ENCODE measurements around the gene TLE2. TPM values are rescaled to one million over a fixed set of nuclear protein-coding genes. Genes with fewer than 3 reads are reported as not detected.

The TLE2 gene
- total RNA-seq, 1 experiment from 2014 or later, result 35.6 TPM

DNA sequence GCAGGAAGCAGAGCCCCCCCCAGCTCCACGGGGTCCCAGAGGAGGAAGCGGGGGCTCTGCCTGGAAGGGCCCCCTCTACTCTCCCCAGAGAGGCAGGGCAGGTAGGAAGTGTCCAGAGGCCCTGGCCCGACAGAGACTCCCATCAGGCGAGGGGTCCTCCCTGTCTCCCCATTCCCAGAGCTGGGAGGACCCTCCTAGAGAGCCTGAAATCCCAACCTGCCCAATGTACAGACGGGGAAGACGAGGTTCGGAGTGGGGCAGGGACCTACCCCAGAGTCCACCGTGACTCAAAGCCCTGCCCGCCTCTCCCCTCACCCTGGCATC is 1.1 kb downstream of the TLE2 start:
- BruUV-seq (replicated peaks), result no TSS peak
- H3K9me3 ChIP-seq (ENCODE audit: control insufficient read depth in 1 of 2, insufficient read depth in 1 of 2, low read depth in 1 of 2, low read length in 2 of 2), result no peaks in the 10 kb centered on the region
- peak overlapping the region; percentile 64 to 71 for H3K4me3 ChIP-seq (replicated peaks in 1 of 2; ENCODE audit: low read depth in 1 of 2, low read length in 2 of 2)
- no peak overlapping the region for H3K9ac ChIP-seq (ENCODE audit: low read length)
- ChIA-PET POLR2A (no interaction called here), RAD21 (ENCODE audit: low non-redundant PET in 1 of 2, low total read pairs in 2 of 2, uncharacterized antibody in 2 of 2, unreplicated experiment in 2 of 2) (no interaction called here), CTCF (interaction anchor here (1.5 kb wide), 1 partner anchor 9 kb away, joined by 4 read pairs; no protein-coding TSS in a partner anchor)
- no peaks in the 10 kb centered on the region for H3K36me3 ChIP-seq (ENCODE audit: control insufficient read depth in 1 of 2, insufficient read depth in 2 of 2, low read length in 2 of 2)
- no peaks in the 10 kb centered on the region; the same call in 1 of the 2 replicates for H3K27me3 ChIP-seq (ENCODE audit: insufficient read depth, low read length)
- intact Hi-C loops (cut with micrococcal nuclease), result no loop called here
- H3K9me2 ChIP-seq (ENCODE audit: insufficient read depth), result no peaks in the 10 kb centered on the region
- peaks cover 0 to 18% of the 10 kb centered on the region in 2 experiments; a peak in 2 of 4 replicates for H3K4me1 ChIP-seq (ENCODE audit: control insufficient read depth in 1 of 2, insufficient read depth in 2 of 2, low read length in 2 of 2)
- no peak overlapping the region for H3K27ac ChIP-seq (ENCODE audit: low read depth, low read length)
- no peak overlapping the region for H2AFZ ChIP-seq (ENCODE audit: low read depth, low read length, poor library complexity, severe bottlenecking)
- no peaks in the 10 kb centered on the region for H4K20me1 ChIP-seq (ENCODE audit: insufficient read depth)
- DNase-seq (ENCODE audit: low read depth, low spot score), result no peak
- no peak for ATAC-seq
- H3K4me2 ChIP-seq (ENCODE audit: low read length), result peak overlapping the region; percentile 79
- no peaks in the 10 kb centered on the region for H3K79me2 ChIP-seq (ENCODE audit: insufficient read depth, low read length)
- TF ChIP-seq SIN3A (IDR thresholded peaks at IDR 0.05; ENCODE audit: low read depth), result no peak

DNA sequence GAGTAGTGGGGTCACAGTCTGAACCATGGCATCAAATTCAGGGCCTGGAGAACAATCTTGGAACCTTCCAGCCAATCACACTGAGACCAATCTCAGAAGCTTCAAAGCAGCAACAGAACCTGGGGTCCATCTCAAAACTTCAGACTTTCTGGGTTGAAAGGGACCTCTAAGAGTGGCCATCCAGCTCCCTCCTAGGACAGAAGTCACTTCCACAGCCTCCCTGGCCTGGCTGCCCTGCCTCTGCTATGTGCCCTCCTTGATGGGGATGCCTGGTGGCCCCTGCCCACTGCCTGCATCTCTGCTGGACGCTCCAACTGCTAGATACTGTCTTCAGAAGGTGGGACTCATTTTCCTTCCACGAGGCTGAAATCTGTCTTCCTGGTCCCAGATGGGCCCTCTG is 1.8 kb downstream of the TLE2 start:
- peaks cover 0 to 18% of the 10 kb centered on the region in 2 experiments; a peak in 2 of 4 replicates for H3K4me1 ChIP-seq (ENCODE audit: control insufficient read depth in 1 of 2, insufficient read depth in 2 of 2, low read length in 2 of 2)
- H2AFZ ChIP-seq (ENCODE audit: low read depth, low read length, poor library complexity, severe bottlenecking), result no peak overlapping the region
- H3K27ac ChIP-seq (ENCODE audit: low read depth, low read length), result no peak overlapping the region
- H3K27me3 ChIP-seq (ENCODE audit: insufficient read depth, low read length), result no peaks in the 10 kb centered on the region; the same call in 1 of the 2 replicates
- no peak overlapping the region for H3K4me3 ChIP-seq (replicated peaks in 1 of 2; ENCODE audit: low read depth in 1 of 2, low read length in 2 of 2)
- no peaks in the 10 kb centered on the region for H3K9me3 ChIP-seq (ENCODE audit: control insufficient read depth in 1 of 2, insufficient read depth in 1 of 2, low read depth in 1 of 2, low read length in 2 of 2)
- ATAC-seq, result no peak
- no peak for DNase-seq (ENCODE audit: low read depth, low spot score)
- TF ChIP-seq SIN3A (IDR thresholded peaks at IDR 0.05; ENCODE audit: low read depth) (no peak), POLR2A (IDR thresholded peaks at IDR 0.05; ENCODE audit: borderline replicate concordance, extremely low read depth, insufficient read depth, insufficient read length) (no peak), SRF (IDR thresholded peaks at IDR 0.05; ENCODE audit: low read depth) (no peak), EZH2phosphoT487 (IDR thresholded peaks at IDR 0.05; ENCODE audit: borderline replicate concordance) (no peak), FOSL1 (IDR thresholded peaks at IDR 0.05; ENCODE audit: low read depth) (no peak), ZNF274 (IDR thresholded peaks at IDR 0.05; ENCODE audit: low read depth, low read length) (no peak), YY1 (IDR thresholded peaks at IDR 0.05; ENCODE audit: extremely low read depth, insufficient replicate concordance, low read depth, low read length) (no peak), EZH2 (IDR thresholded peaks at IDR 0.05) (no peak)
- TF ChIP-seq, protein P1, sequence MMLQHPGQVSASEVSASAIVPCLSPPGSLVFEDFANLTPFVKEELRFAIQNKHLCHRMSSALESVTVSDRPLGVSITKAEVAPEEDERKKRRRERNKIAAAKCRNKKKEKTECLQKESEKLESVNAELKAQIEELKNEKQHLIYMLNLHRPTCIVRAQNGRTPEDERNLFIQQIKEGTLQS (IDR thresholded peaks at IDR 0.05), result no peak
- TF ChIP-seq, protein P2, sequence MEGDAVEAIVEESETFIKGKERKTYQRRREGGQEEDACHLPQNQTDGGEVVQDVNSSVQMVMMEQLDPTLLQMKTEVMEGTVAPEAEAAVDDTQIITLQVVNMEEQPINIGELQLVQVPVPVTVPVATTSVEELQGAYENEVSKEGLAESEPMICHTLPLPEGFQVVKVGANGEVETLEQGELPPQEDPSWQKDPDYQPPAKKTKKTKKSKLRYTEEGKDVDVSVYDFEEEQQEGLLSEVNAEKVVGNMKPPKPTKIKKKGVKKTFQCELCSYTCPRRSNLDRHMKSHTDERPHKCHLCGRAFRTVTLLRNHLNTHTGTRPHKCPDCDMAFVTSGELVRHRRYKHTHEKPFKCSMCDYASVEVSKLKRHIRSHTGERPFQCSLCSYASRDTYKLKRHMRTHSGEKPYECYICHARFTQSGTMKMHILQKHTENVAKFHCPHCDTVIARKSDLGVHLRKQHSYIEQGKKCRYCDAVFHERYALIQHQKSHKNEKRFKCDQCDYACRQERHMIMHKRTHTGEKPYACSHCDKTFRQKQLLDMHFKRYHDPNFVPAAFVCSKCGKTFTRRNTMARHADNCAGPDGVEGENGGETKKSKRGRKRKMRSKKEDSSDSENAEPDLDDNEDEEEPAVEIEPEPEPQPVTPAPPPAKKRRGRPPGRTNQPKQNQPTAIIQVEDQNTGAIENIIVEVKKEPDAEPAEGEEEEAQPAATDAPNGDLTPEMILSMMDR (IDR thresholded peaks at IDR 0.05 in 2 of 3, conservative IDR thresholded peaks at IDR 0.05 in 1 of 3; ENCODE audit: borderline replicate concordance in 1 of 3, insufficient read depth in 1 of 3, low read depth in 2 of 3, low read length in 2 of 3), result no peak
- TF ChIP-seq, protein P3, sequence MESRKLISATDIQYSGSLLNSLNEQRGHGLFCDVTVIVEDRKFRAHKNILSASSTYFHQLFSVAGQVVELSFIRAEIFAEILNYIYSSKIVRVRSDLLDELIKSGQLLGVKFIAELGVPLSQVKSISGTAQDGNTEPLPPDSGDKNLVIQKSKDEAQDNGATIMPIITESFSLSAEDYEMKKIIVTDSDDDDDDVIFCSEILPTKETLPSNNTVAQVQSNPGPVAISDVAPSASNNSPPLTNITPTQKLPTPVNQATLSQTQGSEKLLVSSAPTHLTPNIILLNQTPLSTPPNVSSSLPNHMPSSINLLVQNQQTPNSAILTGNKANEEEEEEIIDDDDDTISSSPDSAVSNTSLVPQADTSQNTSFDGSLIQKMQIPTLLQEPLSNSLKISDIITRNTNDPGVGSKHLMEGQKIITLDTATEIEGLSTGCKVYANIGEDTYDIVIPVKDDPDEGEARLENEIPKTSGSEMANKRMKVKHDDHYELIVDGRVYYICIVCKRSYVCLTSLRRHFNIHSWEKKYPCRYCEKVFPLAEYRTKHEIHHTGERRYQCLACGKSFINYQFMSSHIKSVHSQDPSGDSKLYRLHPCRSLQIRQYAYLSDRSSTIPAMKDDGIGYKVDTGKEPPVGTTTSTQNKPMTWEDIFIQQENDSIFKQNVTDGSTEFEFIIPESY (IDR thresholded peaks at IDR 0.05; ENCODE audit: extremely low read depth, insufficient replicate concordance, low read length), result no peak
- ChIA-PET RAD21 (ENCODE audit: low non-redundant PET in 1 of 2, low total read pairs in 2 of 2, uncharacterized antibody in 2 of 2, unreplicated experiment in 2 of 2) (no interaction called here), POLR2A (no interaction called here), CTCF (interaction anchor here (1.5 kb wide), 1 partner anchor 10 kb away, joined by 4 read pairs; no protein-coding TSS in a partner anchor)
- BruUV-seq (replicated peaks), result TSS peak; percentile 48
- H4K20me1 ChIP-seq (ENCODE audit: insufficient read depth), result no peaks in the 10 kb centered on the region
- intact Hi-C loops (cut with micrococcal nuclease), result no loop called here
- H3K9ac ChIP-seq (ENCODE audit: low read length), result no peak overlapping the region
- no peaks in the 10 kb centered on the region for H3K79me2 ChIP-seq (ENCODE audit: insufficient read depth, low read length)
- H3K9me2 ChIP-seq (ENCODE audit: insufficient read depth), result no peaks in the 10 kb centered on the region
- no peak overlapping the region for H3K4me2 ChIP-seq (ENCODE audit: low read length)
- H3K36me3 ChIP-seq (ENCODE audit: control insufficient read depth in 1 of 2, insufficient read depth in 2 of 2, low read length in 2 of 2), result no peaks in the 10 kb centered on the region

Data from HCT116 (cell line).